Nucleus accumbens (tissue), 56 donors: ENCODE data around the gene GTPBP8.
"Not testable (repeated sequence)": the region's sequence is repeated elsewhere in the genome, so short reads cannot be mapped to it uniquely, and the experiment has no call there.

Experiments
- DNase-seq, 56 donors: peaks; one replicate each; lab custom pipeline; 2025; lab: John Stamatoyannopoulos, UW

GTPBP8 gene

GRCh38 chr3:112995800-112996199, 5.0 kb downstream of the GTPBP8 start:
- DNase-seq = no peak

- DNase-seq = no peak
Measured at GRCh38 chr3:113000691-113001090, 9.9 kb downstream of the GTPBP8 start.

DNA sequence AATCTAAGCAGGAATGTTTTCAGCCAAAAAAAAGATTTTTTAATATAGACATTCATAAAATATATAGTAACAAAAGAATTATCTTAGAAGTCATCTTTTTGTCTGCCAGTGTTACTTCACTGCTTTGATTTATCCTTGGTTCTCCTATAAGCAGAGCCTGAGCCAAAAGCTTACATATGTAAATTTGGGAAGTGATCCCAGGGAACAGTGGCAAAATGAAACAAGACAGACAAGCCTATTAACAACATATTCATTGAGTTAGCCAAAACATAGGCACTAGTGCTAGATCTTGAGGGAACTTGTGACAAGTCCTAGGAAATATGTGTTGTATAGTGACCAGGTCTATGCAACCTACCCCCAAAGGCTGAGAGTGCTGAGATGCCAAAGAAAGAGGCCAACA, 11.3 kb downstream of the GTPBP8 start:
- no peak for DNase-seq

DNA sequence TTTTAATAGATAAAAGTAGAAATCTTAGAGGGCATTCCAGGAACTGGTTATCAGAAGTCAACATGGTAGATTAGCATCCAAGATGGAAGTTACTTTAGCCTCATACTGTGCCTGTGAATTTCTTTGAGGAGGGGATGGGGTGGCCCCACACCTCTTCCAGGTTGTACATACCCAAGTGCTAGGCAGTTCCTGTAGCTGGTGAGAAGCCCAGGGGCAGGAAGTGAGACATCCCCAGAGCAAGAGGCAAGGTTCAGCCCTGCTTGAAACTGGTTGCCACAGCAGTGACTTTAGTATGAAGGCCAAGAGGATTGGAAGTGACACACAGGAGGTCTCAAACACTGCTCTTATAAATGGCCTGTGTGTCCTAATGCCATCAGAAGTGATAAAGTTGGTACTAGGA, 11.9 kb downstream of the GTPBP8 start:
- DNase-seq = no peak

GRCh38 chr3:113005611-113006010, 14.8 kb downstream of the GTPBP8 start:
- DNase-seq = no peak

GRCh38 chr3:113006359-113007056, 15.7 kb downstream of the GTPBP8 start:
- no peak for DNase-seq

- DNase-seq = no peak
Measured at GRCh38 chr3:113008117-113008516, 17.3 kb downstream of the GTPBP8 start.

GRCh38 chr3:113013593-113013992, 22.8 kb downstream of the GTPBP8 start:
- no peak for DNase-seq

- peak in 8 of 56 donors; percentile 4 to 52 (median 22) for DNase-seq
Measured at GRCh38 chr3:113018536-113019181, 27.9 kb downstream of the GTPBP8 start.

- DNase-seq = peak; percentile 11 to 98 (median 92)
Measured at GRCh38 chr3:113019182-113020137, 28.7 kb downstream of the GTPBP8 start.

DNA sequence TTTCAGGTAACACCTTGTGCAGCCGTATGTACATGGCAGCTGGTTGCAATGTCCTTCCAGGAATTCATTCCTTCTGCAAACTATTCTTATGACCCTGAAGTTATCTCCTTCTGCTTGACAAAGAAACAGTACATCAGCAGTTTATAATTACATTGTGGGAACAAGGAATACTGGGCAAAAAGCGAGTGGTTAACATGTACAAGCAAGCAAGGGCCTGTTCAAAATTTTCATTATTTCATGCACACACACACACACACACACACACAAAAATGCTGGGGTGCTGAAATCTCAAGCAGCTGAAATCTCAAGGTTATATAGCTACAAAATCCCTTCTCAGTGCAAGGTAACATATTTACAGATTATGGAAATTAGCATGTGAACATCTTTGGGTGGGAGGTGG, 30.7 kb downstream of the GTPBP8 start:
- no peak for DNase-seq

DNA sequence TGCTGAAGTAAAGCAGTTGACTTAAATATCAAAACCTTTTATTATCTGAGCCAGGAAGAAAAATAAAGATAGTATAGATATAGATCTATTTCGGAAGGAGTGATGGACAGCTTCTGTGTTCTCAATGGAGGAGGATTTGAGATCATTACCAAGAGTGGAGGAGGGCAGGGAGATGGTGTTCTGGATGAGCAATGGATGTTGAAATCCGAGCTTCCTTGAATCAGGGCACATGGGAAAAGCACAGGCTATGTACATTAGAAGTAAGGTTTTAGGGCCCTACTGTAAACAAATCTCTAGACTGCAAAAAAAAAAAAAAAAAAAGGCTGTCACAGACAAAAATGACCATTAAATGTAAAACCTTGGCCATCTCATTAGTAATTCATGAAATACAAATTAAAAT, 43.2 kb downstream of the GTPBP8 start:
- no peak for DNase-seq

GRCh38 chr3:113035387-113035982, 44.7 kb downstream of the GTPBP8 start:
- peak in 11 of 56 donors; percentile 1 to 26 (median 3) for DNase-seq

- no peak for DNase-seq
Measured at GRCh38 chr3:113038328-113038727, 47.5 kb downstream of the GTPBP8 start.

GRCh38 chr3:113039546-113039945, 48.8 kb downstream of the GTPBP8 start:
- DNase-seq = no peak

DNA sequence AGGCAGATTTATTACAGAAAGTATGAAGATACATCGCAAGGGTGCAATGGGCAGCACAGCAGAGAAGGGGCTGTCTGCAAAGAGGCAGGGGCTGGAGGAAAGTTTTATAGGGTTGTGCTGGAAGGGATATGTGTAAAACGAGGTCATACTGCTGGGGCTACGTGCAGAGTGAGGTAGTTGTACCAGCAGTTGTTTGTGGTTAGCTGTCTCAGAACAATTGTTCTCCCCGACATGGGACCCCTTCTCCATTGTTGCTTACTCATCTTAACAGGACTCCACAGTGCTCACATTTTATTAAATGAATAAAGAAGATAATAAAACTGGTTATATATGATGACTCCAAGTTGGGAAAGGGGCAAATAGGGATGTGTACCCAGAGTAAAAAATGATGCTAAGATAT, 49.4 kb downstream of the GTPBP8 start:
- DNase-seq = no peak

- DNase-seq = peak in 10 of 56 donors; percentile 1 to 45 (median 8)
Measured at GRCh38 chr3:113043686-113044085, 52.9 kb downstream of the GTPBP8 start.

GRCh38 chr3:113046186-113046965, 55.6 kb downstream of the GTPBP8 start:
- not testable (repeated sequence) for DNase-seq

- DNase-seq = peak; percentile 7 to 95 (median 74)
Measured at GRCh38 chr3:113051302-113051711, 60.5 kb downstream of the GTPBP8 start.
